Bronchial epithelial cell (primary cell): ENCODE measurements around the gene RCL1. TPM values are rescaled to one million over a fixed set of nuclear protein-coding genes. Genes with fewer than 3 reads are reported as not detected.

ENCODE experiments used
- DNase-seq: peaks from one replicate; pipeline ENCODE4 v3.0.0-alpha.2; 2010; ENCODE audit warnings: low read depth
- FAIRE-seq: peaks from 2 replicates; lab custom pipeline; 2011; peaks lifted over from hg19 to GRCh38; lab: Jason Lieb, UNC
- H3K27me3 ChIP-seq: 2 replicates; pipeline ENCODE4 v1.5.1; 2011; ENCODE audit warnings: low read length; ENCODE audit not compliant: control insufficient read depth, insufficient read depth
- H3K36me3 ChIP-seq: 2 replicates; pipeline ENCODE4 v1.5.1; 2011; ENCODE audit warnings: low read length; ENCODE audit not compliant: control insufficient read depth, insufficient read depth
- H3K4me3 ChIP-seq: 2 replicates; pipeline ENCODE4 v1.5.1; 2011; ENCODE audit warnings: mild to moderate bottlenecking, low read depth, low read length, control low read depth
- total RNA-seq: library from RNA; depleted of rRNA; stranded (reverse); fragments of >200 nt; gene quantifications from 2 replicates; pipeline ENCODE4 v1.2.1, GENCODE V29; 2014
- TF ChIP-seq, protein P1 (sequence below): IDR thresholded peaks from 2 replicates; pipeline ENCODE4 v1.5.1; 2011; ENCODE audit warnings: mild to moderate bottlenecking, moderate library complexity, low read length, control low read depth, inconsistent platforms; ENCODE audit not compliant: insufficient read depth, severe bottlenecking

RCL1 gene
- total RNA-seq, 1 donor from 2014 or later = 21.9 TPM

DNA sequence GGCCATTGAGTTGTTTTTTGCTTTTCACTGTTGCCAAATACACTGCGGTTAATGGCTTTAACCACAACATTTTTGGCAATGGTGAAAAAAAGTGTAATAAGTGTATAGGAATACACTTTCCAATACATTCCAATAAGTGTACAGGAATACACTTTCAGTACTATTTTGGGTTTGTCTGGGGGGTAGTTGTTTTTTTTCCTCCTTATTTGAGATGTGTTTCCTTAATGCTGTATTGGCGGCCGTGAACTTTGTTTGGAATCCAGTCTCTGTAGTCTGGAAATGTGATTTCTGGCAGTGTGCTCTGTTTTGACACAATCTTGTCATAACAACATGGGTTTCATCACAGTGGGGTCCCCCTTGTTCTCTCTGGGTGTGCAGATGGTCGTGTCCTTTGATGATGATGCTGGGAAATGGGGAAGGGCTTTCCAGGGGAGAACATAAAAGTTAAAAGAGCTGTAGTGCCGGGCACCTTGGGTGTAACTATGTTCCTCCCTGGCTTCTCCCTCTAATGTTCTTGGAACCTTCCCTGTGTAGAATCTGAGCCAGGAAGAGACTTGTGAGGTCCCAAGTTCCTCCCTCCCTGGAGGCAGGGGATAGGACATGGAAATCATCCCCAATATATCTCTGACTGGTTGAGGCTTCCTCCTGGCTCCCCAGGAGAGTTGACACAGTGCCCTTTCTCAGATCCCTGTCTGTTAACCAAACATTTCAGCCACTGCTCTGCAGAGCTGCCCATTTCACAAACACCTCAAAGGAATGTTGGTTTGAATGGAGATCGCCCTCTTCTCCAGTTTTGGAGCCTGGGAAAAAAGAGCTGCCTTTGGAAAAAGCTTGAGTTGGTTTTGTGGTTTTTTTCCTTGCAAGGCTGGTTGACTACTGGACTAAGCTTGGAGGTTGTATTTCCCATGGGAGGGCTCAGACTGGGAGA lies 44.8 kb downstream of the RCL1 start:
- H3K27me3 ChIP-seq = no peaks in the 10 kb centered on the region
- H3K36me3 ChIP-seq = peaks cover 11% of the 10 kb centered on the region
- no peak for DNase-seq
- FAIRE-seq = peak; percentile 36
- TF ChIP-seq, protein P1, sequence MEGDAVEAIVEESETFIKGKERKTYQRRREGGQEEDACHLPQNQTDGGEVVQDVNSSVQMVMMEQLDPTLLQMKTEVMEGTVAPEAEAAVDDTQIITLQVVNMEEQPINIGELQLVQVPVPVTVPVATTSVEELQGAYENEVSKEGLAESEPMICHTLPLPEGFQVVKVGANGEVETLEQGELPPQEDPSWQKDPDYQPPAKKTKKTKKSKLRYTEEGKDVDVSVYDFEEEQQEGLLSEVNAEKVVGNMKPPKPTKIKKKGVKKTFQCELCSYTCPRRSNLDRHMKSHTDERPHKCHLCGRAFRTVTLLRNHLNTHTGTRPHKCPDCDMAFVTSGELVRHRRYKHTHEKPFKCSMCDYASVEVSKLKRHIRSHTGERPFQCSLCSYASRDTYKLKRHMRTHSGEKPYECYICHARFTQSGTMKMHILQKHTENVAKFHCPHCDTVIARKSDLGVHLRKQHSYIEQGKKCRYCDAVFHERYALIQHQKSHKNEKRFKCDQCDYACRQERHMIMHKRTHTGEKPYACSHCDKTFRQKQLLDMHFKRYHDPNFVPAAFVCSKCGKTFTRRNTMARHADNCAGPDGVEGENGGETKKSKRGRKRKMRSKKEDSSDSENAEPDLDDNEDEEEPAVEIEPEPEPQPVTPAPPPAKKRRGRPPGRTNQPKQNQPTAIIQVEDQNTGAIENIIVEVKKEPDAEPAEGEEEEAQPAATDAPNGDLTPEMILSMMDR = no peak
- no peak overlapping the region for H3K4me3 ChIP-seq

DNA sequence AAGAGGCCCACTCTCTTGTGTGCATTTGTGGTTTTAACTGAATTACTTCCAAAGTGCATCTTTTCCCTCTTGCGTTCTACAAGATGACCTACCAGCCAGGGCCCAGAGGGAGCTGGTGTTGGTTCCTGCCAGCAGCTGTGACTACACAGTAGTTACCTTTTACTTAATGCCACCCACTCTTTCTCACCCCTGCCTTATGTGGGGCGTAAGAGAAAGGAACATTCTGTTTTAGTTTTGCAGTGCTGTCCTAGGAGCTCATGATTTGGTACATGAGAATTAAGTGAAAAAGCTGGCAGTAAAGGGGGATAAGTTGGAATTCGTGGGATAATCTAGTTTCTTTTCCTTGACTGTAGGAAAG lies 45.4 kb downstream of the RCL1 start:
- DNase-seq (no peak), FAIRE-seq (no peak)
- TF ChIP-seq, protein P1 = no peak
- Histone ChIP-seq H3K36me3 (peaks cover 14% of the 10 kb centered on the region), H3K4me3 (no peak overlapping the region), H3K27me3 (no peaks in the 10 kb centered on the region)

- H3K4me3 ChIP-seq = no peak overlapping the region
- FAIRE-seq (no peak), DNase-seq (no peak)
- H3K36me3 ChIP-seq = peaks cover 13% of the 10 kb centered on the region
- no peaks in the 10 kb centered on the region for H3K27me3 ChIP-seq
- TF ChIP-seq, protein P1 = no peak
These were observed 46.7 kb downstream of the RCL1 start for GRCh38 chr9:4839470-4839912.

GRCh38 chr9:4840018-4840417 lies 47.3 kb downstream of the RCL1 start:
- Histone ChIP-seq H3K27me3 (no peaks in the 10 kb centered on the region), H3K36me3 (peaks cover 17% of the 10 kb centered on the region), H3K4me3 (no peak overlapping the region)
- TF ChIP-seq, protein P1 = no peak
- FAIRE-seq = no peak
- DNase-seq = no peak

- no peak for FAIRE-seq
- Histone ChIP-seq H3K36me3 (peaks cover 18% of the 10 kb centered on the region), H3K27me3 (no peaks in the 10 kb centered on the region), H3K4me3 (no peak overlapping the region)
- DNase-seq = no peak
- TF ChIP-seq, protein P1 = no peak
These were observed 49.5 kb downstream of the RCL1 start for GRCh38 chr9:4842213-4842612.
